ENCODE data around the gene TERT.

TERT gene

GRCh38 chr5:1262381-1262780 lies 32.5 kb downstream of the TERT start:
- no peak for DNase-seq (ENCODE audit: low read depth in 4 of 4, low spot score in 1 of 4)

GRCh38 chr5:1261643-1262042 lies 33.2 kb downstream of the TERT start:
- DNase-seq (ENCODE audit: low read depth in 4 of 4, low spot score in 1 of 4) = no peak

- DNase-seq (ENCODE audit: low read depth in 4 of 4, low spot score in 1 of 4) = no peak
These were observed 34.9 kb downstream of the TERT start for GRCh38 chr5:1259806-1260480.

- DNase-seq (ENCODE audit: low read depth in 4 of 4, low spot score in 1 of 4) = no peak
These were observed 37.0 kb downstream of the TERT start for GRCh38 chr5:1257841-1258240.

GRCh38 chr5:1257363-1257762 lies 37.5 kb downstream of the TERT start:
- DNase-seq (ENCODE audit: low read depth in 4 of 4, low spot score in 1 of 4) = no peak

GRCh38 chr5:1256776-1257175 lies 38.1 kb downstream of the TERT start:
- no peak for DNase-seq (ENCODE audit: low read depth in 4 of 4, low spot score in 1 of 4)

- peak in 1 of 4 experiments; percentile 12 for DNase-seq (ENCODE audit: low read depth in 4 of 4, low spot score in 1 of 4)
These were observed 39.7 kb downstream of the TERT start for GRCh38 chr5:1255081-1255561.

GRCh38 chr5:1254196-1254595 lies 40.7 kb downstream of the TERT start:
- no peak for DNase-seq (ENCODE audit: low read depth in 4 of 4, low spot score in 1 of 4)

GRCh38 chr5:1253456-1254105 lies 41.3 kb downstream of the TERT start:
- DNase-seq (ENCODE audit: low read depth in 4 of 4, low spot score in 1 of 4) = no peak

- no peak for DNase-seq (ENCODE audit: low read depth in 4 of 4, low spot score in 1 of 4)
These were observed 42.2 kb downstream of the TERT start for GRCh38 chr5:1252681-1253080.

- no peak for DNase-seq (ENCODE audit: low read depth in 4 of 4, low spot score in 1 of 4)
These were observed 42.9 kb downstream of the TERT start for GRCh38 chr5:1251678-1252580.

- no peak for DNase-seq (ENCODE audit: low read depth in 4 of 4, low spot score in 1 of 4)
These were observed 45.2 kb downstream of the TERT start for GRCh38 chr5:1249366-1250280.

GRCh38 chr5:1247811-1248210 lies 47.1 kb downstream of the TERT start:
- no peak for DNase-seq (ENCODE audit: low read depth in 4 of 4, low spot score in 1 of 4)

GRCh38 chr5:1246711-1247431 lies 48.0 kb downstream of the TERT start:
- DNase-seq (ENCODE audit: low read depth in 4 of 4, low spot score in 1 of 4) = no peak

GRCh38 chr5:1245905-1246576 lies 48.8 kb downstream of the TERT start:
- no peak for DNase-seq (ENCODE audit: low read depth in 4 of 4, low spot score in 1 of 4)

GRCh38 chr5:1244976-1245375 lies 49.9 kb downstream of the TERT start:
- DNase-seq (ENCODE audit: low read depth in 4 of 4, low spot score in 1 of 4) = no peak

GRCh38 chr5:1244255-1244654 lies 50.6 kb downstream of the TERT start:
- no peak for DNase-seq (ENCODE audit: low read depth in 4 of 4, low spot score in 1 of 4)

GRCh38 chr5:1243487-1244130 lies 51.3 kb downstream of the TERT start:
- no peak for DNase-seq (ENCODE audit: low read depth in 4 of 4, low spot score in 1 of 4)
